ENCODE data around the gene NOD2.

The NOD2 gene

GRCh38 chr16:50741225-50741780, 47.9 kb downstream of the NOD2 start:
- Histone ChIP-seq H3K27me3 (ENCODE audit: insufficient read depth, low read depth, severe bottlenecking) (peaks cover 21% of the 10 kb centered on the region), H3K4me3 (ENCODE audit: low read depth, low read length) (peak overlapping the region; percentile 30), H3K27ac (no peak overlapping the region), H3K9me3 (ENCODE audit: severe bottlenecking) (no peaks in the 10 kb centered on the region), H3K36me3 (peaks cover 3% of the 10 kb centered on the region)
- no peak for TF ChIP-seq CTCF (IDR thresholded peaks at IDR 0.05; ENCODE audit: low read depth, low read length)
- DNase-seq = no peak

GRCh38 chr16:50741781-50742575, 48.6 kb downstream of the NOD2 start, which contains the start of gene CYLD:
Gene CYLD (plus strand): TSS chr16:50742086. CDS start chr16:50749699, 7,613 bp downstream.
- peaks cover 14% of the 10 kb centered on the region for H3K27me3 ChIP-seq (ENCODE audit: insufficient read depth, low read depth, severe bottlenecking)
- peak; percentile 99 for DNase-seq
- no peaks in the 10 kb centered on the region for H3K9me3 ChIP-seq (ENCODE audit: severe bottlenecking)
- peak within 1 kb of the TSS; percentile 63 for H3K4me3 ChIP-seq (ENCODE audit: low read depth, low read length)
- H3K27ac ChIP-seq = no peak within 1 kb of the TSS
- no peak for TF ChIP-seq CTCF (IDR thresholded peaks at IDR 0.05; ENCODE audit: low read depth, low read length)
- peaks cover 3% of the 10 kb centered on the region for H3K36me3 ChIP-seq

DNA sequence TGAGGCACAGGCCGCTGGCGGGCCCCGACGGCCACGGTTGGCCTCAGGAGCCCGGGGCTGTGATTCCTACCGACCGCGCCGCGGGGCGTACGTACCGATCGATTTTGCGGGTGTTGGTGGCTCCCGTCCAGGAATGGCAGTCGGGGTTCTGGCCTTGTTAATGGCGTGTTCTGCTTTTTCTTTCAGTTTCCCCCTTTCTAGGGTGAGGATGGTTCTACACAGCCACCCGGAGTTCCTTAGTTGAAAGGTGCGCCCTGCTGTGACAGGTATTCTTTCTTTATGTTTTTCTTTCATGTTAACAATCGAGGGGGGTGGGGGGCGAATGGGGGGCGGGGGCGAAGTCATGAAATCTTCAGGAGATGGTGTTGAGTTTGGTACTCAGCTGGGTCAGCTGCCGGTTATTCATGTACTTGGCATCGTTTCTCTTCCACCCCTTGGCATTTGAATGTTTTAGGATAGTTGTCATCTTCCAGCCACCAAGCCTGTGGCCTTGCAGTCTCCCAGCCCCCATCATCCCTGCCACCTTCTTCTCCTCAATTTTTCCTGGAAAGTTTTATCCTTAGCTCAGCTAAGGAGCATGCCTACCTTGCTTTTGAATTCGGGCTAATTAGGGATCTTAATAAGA, 49.3 kb downstream of the NOD2 start:
- peaks cover 3% of the 10 kb centered on the region for H3K36me3 ChIP-seq
- DNase-seq = no peak
- peaks cover 7% of the 10 kb centered on the region for H3K27me3 ChIP-seq (ENCODE audit: insufficient read depth, low read depth, severe bottlenecking)
- peak overlapping the region; percentile 63 for H3K4me3 ChIP-seq (ENCODE audit: low read depth, low read length)
- no peak overlapping the region for H3K27ac ChIP-seq
- no peaks in the 10 kb centered on the region for H3K9me3 ChIP-seq (ENCODE audit: severe bottlenecking)
- no peak for TF ChIP-seq CTCF (IDR thresholded peaks at IDR 0.05; ENCODE audit: low read depth, low read length)

GRCh38 chr16:50743581-50744225, 50.3 kb downstream of the NOD2 start:
- H3K27ac ChIP-seq = no peak overlapping the region
- TF ChIP-seq CTCF (IDR thresholded peaks at IDR 0.05; ENCODE audit: low read depth, low read length) = no peak
- H3K27me3 ChIP-seq (ENCODE audit: insufficient read depth, low read depth, severe bottlenecking) = peaks cover 6% of the 10 kb centered on the region
- H3K9me3 ChIP-seq (ENCODE audit: severe bottlenecking) = no peaks in the 10 kb centered on the region
- no peak for DNase-seq
- H3K4me3 ChIP-seq (ENCODE audit: low read depth, low read length) = no peak overlapping the region
- peaks cover 3% of the 10 kb centered on the region for H3K36me3 ChIP-seq

DNA sequence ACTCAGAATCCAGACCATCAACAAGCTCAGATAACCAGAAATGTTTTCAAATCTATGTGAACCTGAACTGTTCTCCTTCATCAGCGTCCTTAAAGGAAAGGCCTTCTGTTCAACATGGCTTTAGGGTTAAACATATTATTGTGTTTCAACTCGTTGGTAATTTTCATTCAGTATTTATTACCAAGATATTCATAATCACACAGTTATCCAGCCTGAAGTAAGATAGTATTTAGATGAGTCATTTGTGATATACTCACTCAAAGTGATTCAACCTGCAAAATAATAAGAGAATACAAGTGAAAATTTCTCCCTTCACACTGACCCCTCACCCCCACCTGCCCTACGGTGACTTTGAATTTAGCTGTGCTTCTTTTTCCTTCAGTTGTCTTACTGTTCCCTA, 51.5 kb downstream of the NOD2 start:
- TF ChIP-seq CTCF (IDR thresholded peaks at IDR 0.05; ENCODE audit: low read depth, low read length) = no peak
- Histone ChIP-seq H3K9me3 (ENCODE audit: severe bottlenecking) (no peaks in the 10 kb centered on the region), H3K27me3 (ENCODE audit: insufficient read depth, low read depth, severe bottlenecking) (peaks cover 2% of the 10 kb centered on the region)

More for the DNA sequence above, 51.5 kb downstream of the NOD2 start:
- Histone ChIP-seq H3K27ac (no peak overlapping the region), H3K36me3 (peaks cover 3% of the 10 kb centered on the region), H3K4me3 (ENCODE audit: low read depth, low read length) (no peak overlapping the region)
- no peak for DNase-seq

Data from WERI-Rb-1 (cell line).